Suppressor macrophage (primary cell): Measurements from ENCODE around the gene RAB3IL1.

Source experiments
- DNase-seq, 4 experiments: peaks; one replicate each; pipeline ENCODE4 v3.0.0-alpha.2; 2020 to 2022

Gene RAB3IL1

GRCh38 chr11:61903845-61904244 is 13.5 kb downstream of the RAB3IL1 start:
- no peak for DNase-seq

GRCh38 chr11:61902313-61902712 is 15.1 kb downstream of the RAB3IL1 start:
- no peak for DNase-seq

GRCh38 chr11:61901397-61901796 is 16.0 kb downstream of the RAB3IL1 start:
- DNase-seq: peak in 1 of 4 experiments; percentile 18

- DNase-seq: no peak
Observed at GRCh38 chr11:61900251-61900650, 17.1 kb downstream of the RAB3IL1 start.

DNA sequence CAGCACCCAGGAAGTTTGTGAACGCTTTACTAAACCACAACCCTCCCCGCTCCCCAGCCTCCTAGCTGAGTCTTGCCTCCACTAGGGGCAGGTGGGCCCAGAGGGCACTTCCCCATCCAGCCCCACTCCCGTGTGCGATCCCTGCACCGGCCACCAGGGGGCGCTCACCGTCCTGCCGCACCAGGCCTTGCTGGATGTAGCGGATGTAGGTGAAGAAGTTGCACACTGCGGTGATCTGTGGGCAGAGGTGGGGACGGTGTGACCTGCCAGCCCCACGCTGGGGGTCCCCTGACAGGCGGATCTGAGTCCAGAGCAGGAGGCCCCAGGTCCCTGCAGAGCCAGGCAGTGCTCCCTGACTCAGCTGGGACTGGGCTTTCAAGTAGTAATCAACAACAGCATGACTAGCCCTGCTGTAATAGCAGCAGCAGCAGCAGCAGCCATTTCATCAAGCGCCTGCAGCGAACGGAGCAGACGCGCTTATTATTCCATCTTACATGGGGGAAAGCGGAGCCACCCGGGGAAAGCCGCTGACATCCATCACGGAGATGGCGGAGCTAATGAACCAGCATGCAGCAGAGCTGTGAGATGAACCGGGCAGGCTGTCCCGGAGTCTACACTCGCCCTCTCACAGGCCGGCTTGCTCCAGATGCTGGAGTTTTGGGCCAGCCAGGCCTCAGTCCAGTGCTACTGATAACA is 18.1 kb downstream of the RAB3IL1 start:
- peak; percentile 87 to 97 (median 90) for DNase-seq

GRCh38 chr11:61898247-61898582 is 19.2 kb downstream of the RAB3IL1 start:
- DNase-seq: no peak

DNA sequence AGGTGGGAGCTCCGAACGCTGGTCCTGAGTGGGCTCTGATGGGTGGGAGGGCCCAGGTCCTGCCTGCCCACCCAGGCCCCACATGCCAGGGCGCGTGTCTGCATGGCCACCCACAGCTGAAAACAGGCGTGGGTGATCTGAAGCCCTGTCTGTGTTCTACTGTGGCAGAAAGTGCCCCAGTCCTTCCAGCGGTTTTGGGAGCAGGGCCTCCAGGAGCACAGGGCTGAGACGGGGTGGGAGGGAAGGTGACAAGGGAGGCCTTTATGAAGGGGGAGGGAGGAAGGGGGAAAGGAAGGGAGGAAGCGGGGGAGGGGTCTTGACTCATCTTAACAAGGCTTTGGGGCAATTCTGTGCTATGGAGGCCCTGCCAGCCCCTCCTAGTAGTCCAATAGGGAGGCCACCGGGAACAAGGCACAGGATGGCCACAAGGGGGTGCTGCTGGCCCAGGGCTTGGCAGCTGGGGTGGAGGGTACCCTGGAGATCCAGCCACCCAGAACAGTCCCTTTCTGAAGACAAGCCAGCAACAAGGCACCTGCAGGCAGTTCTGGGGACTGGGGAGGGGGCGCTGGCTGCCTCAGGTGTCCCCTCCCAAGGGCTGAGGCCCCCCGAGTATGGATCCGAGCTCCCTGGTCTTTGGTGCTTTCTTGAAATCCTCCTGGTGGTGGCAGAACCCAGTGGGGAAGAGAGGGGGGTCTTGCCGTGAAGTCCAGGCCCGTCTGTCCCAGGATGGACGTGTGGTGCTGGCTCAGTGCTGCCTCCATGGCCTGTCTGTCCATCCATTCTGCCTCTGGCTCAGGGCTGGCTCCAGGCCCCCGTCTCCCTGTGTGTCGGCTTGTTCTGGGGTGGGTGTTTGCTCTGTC is 19.7 kb downstream of the RAB3IL1 start:
- peak; percentile 69 to 85 (median 78) for DNase-seq

- no peak for DNase-seq
Observed at GRCh38 chr11:61896665-61897386, 20.5 kb downstream of the RAB3IL1 start.

- DNase-seq: no peak
Observed at GRCh38 chr11:61895718-61896059, 21.7 kb downstream of the RAB3IL1 start.

GRCh38 chr11:61895046-61895717 is 22.2 kb downstream of the RAB3IL1 start:
- DNase-seq: peak in 1 of 4 experiments; percentile 41

GRCh38 chr11:61893981-61894380 is 23.4 kb downstream of the RAB3IL1 start:
- peak in 1 of 4 experiments; percentile 23 for DNase-seq

DNA sequence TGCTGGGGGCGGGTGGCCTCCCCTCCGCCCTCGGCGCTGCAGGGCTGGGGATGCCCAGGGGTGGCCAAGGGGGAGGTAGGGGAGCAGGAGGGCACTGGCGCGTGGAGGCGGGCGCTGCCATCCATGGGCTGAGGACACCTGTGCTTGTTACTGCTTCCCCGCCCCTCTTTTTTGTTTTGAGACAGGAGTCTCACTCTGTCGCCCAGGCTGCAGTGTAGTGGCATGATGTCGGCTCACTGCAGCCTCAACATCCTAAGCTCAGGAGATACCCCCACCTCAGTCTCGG is 25.3 kb downstream of the RAB3IL1 start:
- DNase-seq: no peak

DNA sequence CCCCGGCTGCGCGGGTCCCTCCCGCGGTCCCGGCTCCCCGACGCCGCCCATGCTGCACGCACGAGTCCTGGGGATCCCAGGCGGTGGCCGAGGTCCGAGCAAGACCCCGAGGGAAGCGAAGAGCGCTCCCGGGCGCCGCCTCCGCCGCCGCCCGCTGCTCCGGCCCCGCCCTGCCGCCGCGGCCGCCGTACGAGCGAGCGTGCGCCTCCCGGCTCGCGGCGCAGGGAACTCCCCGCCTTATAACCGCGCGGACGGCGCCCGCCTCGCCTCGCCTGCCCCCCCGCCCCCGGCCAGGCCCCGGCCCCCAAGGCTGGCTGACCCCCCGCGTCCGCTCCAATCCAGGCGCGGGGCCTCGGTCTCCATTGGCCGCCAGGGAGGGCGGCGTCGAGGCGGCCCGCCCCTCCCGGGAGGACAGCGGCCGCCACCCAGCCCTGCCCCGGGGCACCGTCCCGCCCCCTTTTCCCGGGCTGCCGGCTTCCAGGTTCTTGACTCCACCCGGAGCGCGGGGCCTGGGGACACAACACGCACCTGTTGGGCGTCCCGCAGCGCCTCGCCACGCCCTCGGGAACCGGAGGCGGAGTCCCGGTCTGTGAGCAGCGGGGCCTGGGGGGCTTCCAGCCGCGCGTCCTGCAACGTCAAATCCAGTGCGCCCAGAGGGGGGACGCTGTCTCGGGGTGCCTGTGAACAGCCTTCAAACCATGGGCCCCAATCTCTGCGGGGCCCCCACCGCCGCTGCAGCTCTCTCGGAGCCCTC is 25.9 kb downstream of the RAB3IL1 start, which contains the start of gene FADS3:
TSS of gene FADS3 (minus strand) at position 215 of the 754 bp plus-strand sequence. CDS start at position 51, 164 bp downstream.
- peak; percentile 80 to 94 (median 88) for DNase-seq

- peak; percentile 50 to 75 (median 68) for DNase-seq
Observed at GRCh38 chr11:61890529-61891330, 26.6 kb downstream of the RAB3IL1 start.

DNA sequence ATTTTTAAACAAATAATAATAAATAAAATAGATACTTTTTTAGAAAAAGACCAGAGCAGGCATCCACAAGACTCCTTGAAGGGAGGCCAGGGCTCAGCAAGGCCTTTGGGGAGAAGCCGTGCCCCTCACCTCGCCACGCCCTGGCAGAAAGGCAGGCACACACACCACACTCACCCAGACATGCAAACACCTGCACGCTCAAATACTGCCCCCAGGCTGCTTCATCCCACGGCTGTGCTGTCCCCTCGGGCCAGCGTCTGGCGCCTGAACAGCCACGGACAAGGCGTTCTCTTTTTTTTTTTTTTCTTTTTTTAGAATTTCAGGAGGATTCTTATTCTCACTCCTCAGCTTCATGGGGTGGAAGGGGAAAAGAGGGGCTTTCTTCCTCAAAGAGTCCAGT is 27.5 kb downstream of the RAB3IL1 start:
- DNase-seq: no peak

DNA sequence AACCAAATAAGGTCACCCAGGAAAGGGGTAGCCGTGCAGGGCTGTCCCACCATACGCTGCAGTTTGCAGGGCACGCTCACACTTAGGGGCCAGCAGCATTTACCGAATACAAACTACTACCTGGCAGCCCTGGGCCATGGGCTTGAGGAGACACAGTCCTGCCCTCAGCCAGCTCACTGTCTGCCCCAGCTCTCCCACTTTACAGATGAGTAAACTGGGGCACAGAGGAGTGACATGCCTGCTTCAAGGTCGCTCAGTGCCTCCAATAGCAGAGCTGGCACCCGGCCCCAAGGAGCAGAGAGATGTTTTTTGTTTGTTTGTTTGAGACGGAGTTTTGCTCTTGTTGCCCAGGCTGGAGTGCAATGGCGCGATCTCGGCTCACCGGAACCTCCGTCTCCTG is 28.8 kb downstream of the RAB3IL1 start:
- DNase-seq: no peak

DNA sequence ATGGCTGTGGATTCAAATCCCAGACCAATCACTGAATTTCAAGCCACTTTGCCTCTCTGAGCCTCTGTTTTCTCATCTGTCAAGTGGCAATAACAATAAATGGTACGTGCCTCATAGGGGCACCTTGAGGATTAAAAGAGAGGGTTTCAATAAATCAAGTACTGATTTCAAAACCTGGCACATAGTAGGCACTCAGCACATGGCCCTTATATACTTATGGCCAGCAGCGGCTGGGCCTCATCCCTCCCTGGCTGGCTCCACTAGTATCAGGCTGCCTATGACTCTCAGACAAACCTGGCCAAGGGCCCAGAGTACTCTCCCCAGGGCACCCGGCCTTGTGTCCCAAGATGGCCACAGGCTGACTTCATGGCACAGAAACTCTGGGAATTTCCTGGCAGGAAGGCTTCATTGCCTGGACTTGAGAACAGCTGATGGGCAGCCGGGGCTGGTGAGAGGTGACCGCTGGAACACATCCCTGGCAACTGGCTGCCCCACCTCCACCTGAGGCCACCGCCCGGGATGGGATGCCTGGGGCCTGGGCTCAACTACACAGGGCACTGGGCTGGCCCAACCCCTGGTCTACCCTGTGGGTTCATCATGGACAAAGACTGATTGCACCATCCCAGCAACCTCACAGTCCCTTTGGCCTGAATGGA is 29.4 kb downstream of the RAB3IL1 start:
- no peak for DNase-seq

DNA sequence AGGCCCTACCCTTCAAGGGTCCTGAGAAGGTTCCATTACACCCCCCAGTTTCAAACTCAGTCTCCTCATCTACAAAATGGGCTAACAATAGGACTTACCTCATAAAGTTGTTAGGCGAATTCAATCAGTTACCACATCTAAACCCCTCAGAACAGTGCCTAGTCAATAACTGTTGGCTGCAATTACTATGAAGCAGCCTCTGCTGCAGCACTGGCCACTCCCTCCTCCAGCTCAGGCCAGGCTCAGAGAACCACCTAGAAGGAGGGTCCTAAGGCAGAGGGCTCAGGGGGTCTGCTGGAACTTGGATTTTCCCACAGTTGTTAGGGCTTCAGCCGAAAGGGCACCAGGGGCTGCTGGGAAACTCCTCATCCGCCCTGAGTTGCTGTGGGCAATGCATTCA is 30.7 kb downstream of the RAB3IL1 start:
- DNase-seq: no peak

DNA sequence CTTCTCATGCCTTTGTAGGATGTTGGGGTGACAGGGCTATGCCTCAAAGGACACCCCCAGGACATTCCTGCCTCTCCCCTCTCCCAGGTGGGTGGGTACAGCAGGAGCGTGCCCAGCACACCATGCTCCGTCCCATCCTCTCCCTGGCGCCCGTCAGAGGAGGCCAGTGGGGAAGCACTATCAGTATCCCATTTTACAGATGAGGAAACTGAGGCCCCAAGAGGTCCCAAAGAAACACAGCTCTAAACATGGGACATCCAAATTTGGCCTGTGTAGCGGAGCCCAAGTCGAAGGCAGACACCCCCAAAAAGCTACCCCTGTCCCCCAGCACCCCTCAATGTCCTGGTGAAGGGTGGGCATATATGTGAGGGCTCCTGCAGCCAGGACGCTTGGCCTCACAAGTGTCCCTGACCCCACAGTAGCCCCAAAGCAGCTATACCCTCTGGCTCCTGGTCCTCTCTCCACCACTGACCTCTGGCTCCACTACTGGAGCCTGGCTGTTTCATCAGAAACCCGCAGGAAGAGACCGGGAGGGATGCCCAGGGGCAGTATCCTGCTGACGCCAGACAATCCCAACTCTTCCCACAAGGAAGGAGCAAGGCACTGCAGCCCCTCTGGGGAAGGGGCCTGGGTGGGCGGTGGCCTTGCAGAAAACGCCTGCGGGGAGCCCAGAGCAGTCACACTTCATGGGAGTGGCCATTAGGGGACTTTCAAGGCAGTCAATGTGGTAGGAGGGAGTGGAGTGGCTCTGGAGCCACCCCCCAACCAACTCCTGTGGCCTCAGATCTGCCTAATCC is 31.4 kb downstream of the RAB3IL1 start:
- DNase-seq: no peak
